Temporal lobe (tissue), 2 donors: ENCODE data around the gene HLA-A. TPM values are rescaled to one million over a fixed set of nuclear protein-coding genes. Genes with fewer than 3 reads are reported as not detected.

ENCODE experiments used
- small RNA-seq: library from RNA; depleted of rRNA; stranded (forward); fragments of <200 nt; gene quantifications from one replicate; pipeline ENCODE3, GENCODE V24; 2014; ENCODE audit warnings: low replicate concordance
- total RNA-seq: library from RNA; depleted of rRNA; stranded (reverse); fragments of >200 nt; gene quantifications from one replicate; pipeline ENCODE4 v1.2.3, GENCODE V29; 2014

Gene HLA-A
- total RNA-seq, 1 donor from 2014 or later, result 43.5 TPM

Small RNA genes within 50 kb of the gene (small RNA-seq; reads per million reads assigned to genes)
- not detected for gene HLA-U

Other genes with a start within 250 kb of the HLA-A start
- gene HLA-F, start 219.1 kb upstream of the HLA-A start, total RNA-seq, result 1.5 TPM
- not detected for gene HLA-G, start 114.7 kb upstream of the HLA-A start, total RNA-seq
- 6.9 TPM for gene POLR1H, start 118.7 kb downstream of the HLA-A start, total RNA-seq
- gene PPP1R11, start 124.7 kb downstream of the HLA-A start, total RNA-seq, result 17.2 TPM
- gene RNF39, start 133.2 kb downstream of the HLA-A start, total RNA-seq, result not detected
- not detected for gene TRIM31, start 170.6 kb downstream of the HLA-A start, total RNA-seq
- not detected for gene TRIM40, start 193.6 kb downstream of the HLA-A start, total RNA-seq
- 0.25 TPM for gene TRIM10, start 218.7 kb downstream of the HLA-A start, total RNA-seq
- not detected for gene TRIM15, start 221.0 kb downstream of the HLA-A start, total RNA-seq